ENCODE results near the gene CFAP299.

The CFAP299 gene

GRCh38 chr4:80361329-80361900 lies 25.9 kb downstream of the CFAP299 start:
- H3K27ac Mint-ChIP-seq = no peak overlapping the region
- H3K4me3 Mint-ChIP-seq = no peak overlapping the region
- H3K27me3 Mint-ChIP-seq = peaks cover 32% of the 10 kb centered on the region

GRCh38 chr4:80362578-80363181 lies 27.1 kb downstream of the CFAP299 start:
- Mint-ChIP-seq H3K36me3 (ENCODE audit: low read depth) (no peaks in the 10 kb centered on the region), H3K4me3 (no peak overlapping the region), H3K27ac (no peak overlapping the region), H3K27me3 (peaks cover 24% of the 10 kb centered on the region), H3K9me3 (no peaks in the 10 kb centered on the region), H3K4me1 (ENCODE audit: low read depth) (peaks cover 3% of the 10 kb centered on the region)

More at GRCh38 chr4:80361329-80361900, 25.9 kb downstream of the CFAP299 start:
- peaks cover 3% of the 10 kb centered on the region for H3K4me1 Mint-ChIP-seq (ENCODE audit: low read depth)
- H3K9me3 Mint-ChIP-seq = no peaks in the 10 kb centered on the region
- H3K36me3 Mint-ChIP-seq (ENCODE audit: low read depth) = no peaks in the 10 kb centered on the region

DNA sequence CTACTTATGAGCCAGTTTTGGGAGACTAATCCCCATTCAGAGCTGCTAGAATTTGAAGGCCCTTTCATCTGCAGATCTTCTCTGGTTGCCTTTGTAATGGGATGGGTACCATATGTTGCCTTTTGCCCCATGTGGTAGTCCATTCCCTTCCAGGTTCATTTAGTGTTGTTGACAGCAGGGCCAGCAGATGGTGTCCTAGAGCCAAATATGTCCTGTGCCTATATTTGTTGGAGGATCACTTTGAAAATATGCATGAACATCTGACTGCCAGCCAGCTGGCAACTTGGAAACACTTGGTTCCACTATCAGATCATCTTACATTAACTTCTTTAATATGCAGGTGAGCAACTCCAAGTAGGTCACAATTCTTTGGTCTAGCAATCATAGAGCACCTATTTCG lies 30.4 kb downstream of the CFAP299 start:
- H3K9me3 Mint-ChIP-seq = no peaks in the 10 kb centered on the region
- H3K4me1 Mint-ChIP-seq (ENCODE audit: low read depth) = peaks cover 3% of the 10 kb centered on the region
- H3K4me3 Mint-ChIP-seq = no peak overlapping the region
- H3K27ac Mint-ChIP-seq = no peak overlapping the region
- no peaks in the 10 kb centered on the region for H3K27me3 Mint-ChIP-seq
- no peaks in the 10 kb centered on the region for H3K36me3 Mint-ChIP-seq (ENCODE audit: low read depth)

DNA sequence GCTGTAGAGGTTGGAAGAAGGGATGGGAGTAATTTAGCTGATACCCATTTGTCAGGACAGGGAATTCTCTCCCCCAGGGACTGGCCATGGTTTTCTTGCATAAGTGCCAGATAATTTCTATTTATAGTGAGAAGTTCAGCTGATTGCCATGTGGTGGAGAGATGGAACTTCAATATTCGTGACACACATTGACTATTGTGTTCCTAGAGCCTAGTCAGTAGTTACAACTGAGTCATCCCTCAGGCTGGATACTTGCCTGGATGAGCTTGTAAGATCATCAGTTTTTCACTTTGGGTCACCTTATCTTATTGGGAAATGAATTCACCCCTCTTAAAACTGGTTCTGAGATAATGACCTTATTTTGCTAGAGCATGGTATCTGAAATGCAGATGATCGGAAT lies 32.2 kb downstream of the CFAP299 start:
- Mint-ChIP-seq H3K36me3 (ENCODE audit: low read depth) (no peaks in the 10 kb centered on the region), H3K9me3 (peaks cover 8% of the 10 kb centered on the region), H3K4me1 (ENCODE audit: low read depth) (peaks cover 3% of the 10 kb centered on the region), H3K27ac (no peak overlapping the region), H3K27me3 (no peaks in the 10 kb centered on the region), H3K4me3 (no peak overlapping the region)

- peaks cover 8% of the 10 kb centered on the region for H3K9me3 Mint-ChIP-seq
- no peak overlapping the region for H3K27ac Mint-ChIP-seq
- H3K27me3 Mint-ChIP-seq = no peaks in the 10 kb centered on the region
- H3K4me1 Mint-ChIP-seq (ENCODE audit: low read depth) = peaks cover 3% of the 10 kb centered on the region
- H3K36me3 Mint-ChIP-seq (ENCODE audit: low read depth) = no peaks in the 10 kb centered on the region
- H3K4me3 Mint-ChIP-seq = no peak overlapping the region
These were observed 35.1 kb downstream of the CFAP299 start for GRCh38 chr4:80370635-80371034.

GRCh38 chr4:80371046-80371445 lies 35.5 kb downstream of the CFAP299 start:
- Mint-ChIP-seq H3K27me3 (no peaks in the 10 kb centered on the region), H3K36me3 (ENCODE audit: low read depth) (no peaks in the 10 kb centered on the region), H3K4me3 (no peak overlapping the region), H3K4me1 (ENCODE audit: low read depth) (peaks cover 2% of the 10 kb centered on the region), H3K27ac (no peak overlapping the region), H3K9me3 (peaks cover 8% of the 10 kb centered on the region)

DNA sequence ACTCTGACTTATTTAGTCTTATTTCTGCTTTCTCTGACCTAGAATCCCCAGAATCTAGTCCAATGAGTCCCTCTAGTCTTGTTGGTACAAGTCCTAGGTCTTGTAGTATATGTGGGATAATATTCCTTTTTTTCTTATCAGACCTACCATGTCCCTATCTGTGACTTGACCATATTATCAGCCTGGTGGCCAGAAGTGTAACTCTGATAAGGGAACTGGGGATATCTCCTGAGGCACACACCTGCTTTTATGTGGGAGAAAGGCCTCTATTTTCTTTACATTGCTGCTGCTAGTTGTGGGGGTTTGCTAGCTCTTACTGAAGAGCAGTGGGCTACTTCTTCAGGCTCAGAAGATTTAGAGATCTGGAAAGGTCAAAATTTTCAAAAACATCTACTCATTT lies 38.6 kb downstream of the CFAP299 start:
- no peaks in the 10 kb centered on the region for H3K27me3 Mint-ChIP-seq
- H3K27ac Mint-ChIP-seq = no peak overlapping the region
- peaks cover 13% of the 10 kb centered on the region for H3K9me3 Mint-ChIP-seq

GRCh38 chr4:80382090-80382832 lies 46.7 kb downstream of the CFAP299 start:
- Mint-ChIP-seq H3K27ac (no peak overlapping the region), H3K9me3 (peaks cover 10% of the 10 kb centered on the region), H3K4me3 (no peak overlapping the region), H3K27me3 (peaks cover 3% of the 10 kb centered on the region), H3K36me3 (ENCODE audit: low read depth) (no peaks in the 10 kb centered on the region), H3K4me1 (ENCODE audit: low read depth) (no peaks in the 10 kb centered on the region)

More for the DNA sequence above, 38.6 kb downstream of the CFAP299 start:
- Mint-ChIP-seq H3K4me3 (no peak overlapping the region), H3K4me1 (ENCODE audit: low read depth) (no peaks in the 10 kb centered on the region), H3K36me3 (ENCODE audit: low read depth) (no peaks in the 10 kb centered on the region)

DNA sequence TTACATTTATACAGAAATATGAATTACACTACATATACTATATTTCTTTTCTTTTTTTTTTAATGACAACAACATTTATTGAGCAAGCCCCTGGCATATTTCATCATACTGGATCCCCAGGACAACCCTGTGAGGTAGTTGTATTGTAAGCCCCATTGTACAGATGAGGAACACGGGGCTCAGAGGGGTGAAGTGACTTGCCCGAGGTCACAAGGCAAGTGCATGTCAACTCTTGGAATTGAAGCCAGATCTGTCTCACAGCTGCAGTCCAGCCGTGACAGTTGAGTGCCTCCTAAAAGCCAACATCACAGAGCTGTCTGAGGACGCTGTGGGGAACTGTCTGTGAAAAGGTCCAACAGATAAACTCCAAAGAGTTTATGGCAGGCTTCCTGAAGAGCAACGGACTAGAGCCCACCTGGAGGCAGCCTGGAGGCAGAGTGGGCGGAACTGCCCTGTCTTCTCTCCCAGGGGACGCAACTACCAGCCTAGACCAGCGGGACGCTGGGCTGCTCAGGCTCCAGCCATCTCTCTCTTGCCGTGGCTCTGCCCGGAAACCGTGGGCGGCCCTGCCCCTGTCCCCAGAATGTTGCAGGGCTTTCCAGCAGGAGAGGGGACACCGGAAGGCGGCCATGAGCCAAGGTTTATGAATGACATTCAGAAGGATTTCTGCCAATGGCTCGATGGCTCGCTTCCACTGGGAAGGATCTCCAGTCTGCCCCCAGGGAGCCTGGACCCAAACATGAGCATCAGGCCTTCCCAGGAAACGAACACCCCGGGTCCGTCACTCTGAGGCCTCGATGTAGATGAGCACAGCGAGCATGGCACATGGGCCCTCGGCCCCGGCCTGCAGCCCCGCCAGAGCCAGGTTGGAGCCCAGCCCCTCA lies 50.1 kb downstream of the CFAP299 start:
- H3K27me3 Mint-ChIP-seq = peaks cover 3% of the 10 kb centered on the region
- H3K4me3 Mint-ChIP-seq = no peak overlapping the region
- H3K36me3 Mint-ChIP-seq (ENCODE audit: low read depth) = no peaks in the 10 kb centered on the region
- peaks cover 4% of the 10 kb centered on the region for H3K9me3 Mint-ChIP-seq
- no peaks in the 10 kb centered on the region for H3K4me1 Mint-ChIP-seq (ENCODE audit: low read depth)
- no peak overlapping the region for H3K27ac Mint-ChIP-seq

DNA sequence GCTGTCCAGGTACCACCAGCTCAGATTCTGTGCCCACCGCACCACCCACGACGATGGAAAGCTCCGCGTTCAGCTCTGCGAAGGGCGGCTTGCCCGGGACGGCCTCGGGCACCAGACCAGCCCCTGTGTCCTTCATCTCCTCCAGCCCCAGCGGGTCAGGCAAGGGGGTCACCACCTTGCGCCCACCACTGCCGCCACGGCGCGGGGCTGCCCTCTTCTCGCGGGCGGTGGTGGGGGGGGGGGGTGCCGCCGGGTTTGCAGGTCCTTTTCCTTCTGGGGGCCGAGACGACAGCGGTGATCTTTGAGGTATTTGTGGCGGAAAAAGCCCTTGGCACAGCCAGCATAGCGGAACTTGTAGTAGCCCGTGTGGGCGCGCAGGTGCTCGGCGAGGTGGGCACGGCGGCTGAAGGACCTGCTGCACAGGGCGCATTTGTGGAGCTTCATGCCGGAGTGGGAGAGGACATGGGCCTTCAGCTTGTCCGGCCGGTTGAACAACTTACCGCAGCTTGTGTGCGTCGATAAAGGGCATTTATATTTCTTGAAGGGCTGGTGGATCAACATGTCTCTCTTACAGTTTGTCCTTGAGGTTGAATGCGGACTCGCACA lies 50.9 kb downstream of the CFAP299 start:
- no peak overlapping the region for H3K4me3 Mint-ChIP-seq
- no peaks in the 10 kb centered on the region for H3K9me3 Mint-ChIP-seq
- H3K36me3 Mint-ChIP-seq (ENCODE audit: low read depth) = no peaks in the 10 kb centered on the region
- no peak overlapping the region for H3K27ac Mint-ChIP-seq
- H3K27me3 Mint-ChIP-seq = peaks cover 3% of the 10 kb centered on the region
- no peaks in the 10 kb centered on the region for H3K4me1 Mint-ChIP-seq (ENCODE audit: low read depth)

DNA sequence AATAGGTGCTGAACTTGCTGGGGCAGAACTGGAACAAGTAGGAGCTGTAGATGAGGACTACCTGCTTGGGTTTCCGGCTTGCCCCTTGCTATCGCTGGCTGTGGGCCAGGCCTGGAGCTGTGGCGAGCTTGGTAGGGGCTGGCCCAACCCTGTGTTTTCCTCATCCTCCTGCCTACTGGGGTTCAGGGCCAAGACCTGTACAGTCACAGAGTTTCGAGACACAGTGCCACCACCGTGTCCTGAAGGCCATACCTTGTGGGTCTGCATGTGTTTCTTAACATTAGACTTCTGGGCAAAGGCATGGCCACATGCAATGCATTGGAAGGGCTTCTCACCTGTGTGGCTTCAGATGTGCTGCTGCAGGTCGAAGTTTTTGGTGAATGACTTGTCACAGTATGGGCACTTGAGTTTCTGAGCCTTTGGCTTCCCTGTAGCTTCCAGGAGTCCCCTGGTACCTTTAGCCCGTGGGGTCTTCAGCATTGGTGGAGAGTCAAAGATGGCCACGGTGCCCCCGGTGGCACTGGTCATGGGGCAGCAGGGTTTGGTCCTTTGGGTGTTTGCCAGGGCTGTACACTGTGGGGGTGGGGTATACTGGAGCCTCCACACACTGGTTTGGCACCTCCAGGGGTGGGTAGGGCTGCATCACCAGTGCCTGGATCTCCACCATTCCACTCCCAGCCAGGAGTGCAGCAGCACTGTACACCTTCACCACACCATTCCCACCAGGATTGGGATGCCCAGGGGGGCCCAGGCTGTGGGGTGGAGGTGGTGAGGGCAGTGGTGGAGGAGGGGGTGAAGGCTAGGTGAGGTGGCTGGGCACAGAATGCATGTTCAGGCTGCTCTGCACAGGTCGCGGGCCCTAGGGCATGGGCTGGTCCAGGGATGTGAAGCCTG lies 52.1 kb downstream of the CFAP299 start:
- Mint-ChIP-seq H3K4me3 (no peak overlapping the region), H3K27ac (no peak overlapping the region), H3K9me3 (no peaks in the 10 kb centered on the region), H3K27me3 (peaks cover 3% of the 10 kb centered on the region), H3K36me3 (ENCODE audit: low read depth) (no peaks in the 10 kb centered on the region), H3K4me1 (ENCODE audit: low read depth) (no peaks in the 10 kb centered on the region)

DNA sequence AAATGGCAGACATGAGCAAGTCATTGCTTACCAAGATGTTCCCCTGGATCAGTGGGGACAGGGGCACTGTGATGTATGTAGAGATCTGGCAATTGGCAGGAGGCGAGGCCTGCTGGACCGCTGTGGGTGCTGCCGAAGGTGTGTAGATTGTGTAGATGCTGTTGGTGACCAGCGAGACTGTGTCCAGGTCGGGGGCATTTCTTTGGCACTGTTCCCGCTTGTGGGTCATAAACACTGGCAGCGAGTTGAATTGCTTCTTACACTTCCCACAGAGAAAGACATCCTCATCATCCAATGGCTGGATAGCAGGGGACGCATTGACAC lies 52.7 kb downstream of the CFAP299 start:
- Mint-ChIP-seq H3K27me3 (no peaks in the 10 kb centered on the region), H3K9me3 (no peaks in the 10 kb centered on the region), H3K4me1 (ENCODE audit: low read depth) (no peaks in the 10 kb centered on the region), H3K27ac (no peak overlapping the region), H3K36me3 (ENCODE audit: low read depth) (no peaks in the 10 kb centered on the region), H3K4me3 (no peak overlapping the region)

DNA sequence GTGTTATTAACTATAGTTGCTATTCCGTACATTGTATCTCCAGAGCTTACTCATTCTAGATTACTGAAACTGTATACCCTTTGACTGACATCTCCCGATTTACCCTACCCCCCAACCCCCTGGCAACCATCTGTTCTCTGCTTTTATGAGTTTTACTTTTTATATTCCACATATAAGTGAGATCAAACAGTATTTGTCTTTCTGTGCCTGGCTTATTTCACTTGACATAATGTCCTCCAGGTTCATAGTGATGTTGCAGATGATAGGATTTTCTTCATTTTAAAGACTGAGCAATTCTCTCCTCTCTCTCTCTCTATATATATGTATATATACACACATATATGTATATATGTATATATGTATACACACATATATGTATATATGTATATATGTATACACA lies 54.6 kb downstream of the CFAP299 start:
- Mint-ChIP-seq H3K27me3 (no peaks in the 10 kb centered on the region), H3K27ac (no peak overlapping the region), H3K4me3 (no peak overlapping the region), H3K36me3 (ENCODE audit: low read depth) (no peaks in the 10 kb centered on the region), H3K4me1 (ENCODE audit: low read depth) (peaks cover 8% of the 10 kb centered on the region), H3K9me3 (peaks cover 4% of the 10 kb centered on the region)

Data from stimulated activated naive CD8-positive, alpha-beta T cell treated with anti-CD3 and anti-CD28 coated beads, Interleukin-15, Interleukin-2, amounts not matched to agents 100 ng/mL and 50 ng/mL, for 24 hours (primary cell).